Measurements from ENCODE around the gene STARD13.
"Not testable (repeated sequence)": the region's sequence is repeated elsewhere in the genome, so short reads cannot be mapped to it uniquely, and the experiment has no call there.

The STARD13 gene

GRCh38 chr13:33191425-33192210 is 93.9 kb downstream of the STARD13 start:
- DNase-seq: no peak

GRCh38 chr13:33189470-33189869 is 96.1 kb downstream of the STARD13 start:
- DNase-seq: no peak

GRCh38 chr13:33188093-33188882 is 97.3 kb downstream of the STARD13 start:
- no peak for DNase-seq

GRCh38 chr13:33186861-33187291 is 98.7 kb downstream of the STARD13 start:
- no peak for DNase-seq

- DNase-seq: no peak
Measured at GRCh38 chr13:33185853-33186252, 99.7 kb downstream of the STARD13 start.

GRCh38 chr13:33184530-33184929 is 101.0 kb downstream of the STARD13 start:
- DNase-seq: no peak

- no peak for DNase-seq
Measured at GRCh38 chr13:33184112-33184490, 101.5 kb downstream of the STARD13 start.

GRCh38 chr13:33183431-33184111 is 102.0 kb downstream of the STARD13 start:
- DNase-seq: no peak

GRCh38 chr13:33182729-33183128 is 102.8 kb downstream of the STARD13 start:
- no peak for DNase-seq

GRCh38 chr13:33181264-33181663 is 104.3 kb downstream of the STARD13 start:
- DNase-seq: no peak

GRCh38 chr13:33180122-33180804 is 105.3 kb downstream of the STARD13 start:
- no peak for DNase-seq

GRCh38 chr13:33179463-33179862 is 106.1 kb downstream of the STARD13 start:
- no peak for DNase-seq

- no peak for DNase-seq
Measured at GRCh38 chr13:33178209-33178840, 107.2 kb downstream of the STARD13 start.

- DNase-seq: not testable (repeated sequence)
Measured at GRCh38 chr13:33177340-33178208, 108.0 kb downstream of the STARD13 start.

GRCh38 chr13:33176526-33176925 is 109.0 kb downstream of the STARD13 start:
- no peak for DNase-seq

- no peak for DNase-seq
Measured at GRCh38 chr13:33175991-33176390, 109.6 kb downstream of the STARD13 start.

GRCh38 chr13:33174931-33175330 is 110.6 kb downstream of the STARD13 start:
- DNase-seq: no peak

GRCh38 chr13:33174491-33174890 is 111.1 kb downstream of the STARD13 start:
- no peak for DNase-seq

GRCh38 chr13:33172911-33173310 is 112.6 kb downstream of the STARD13 start:
- no peak for DNase-seq

GRCh38 chr13:33172400-33172799 is 113.2 kb downstream of the STARD13 start:
- no peak for DNase-seq

GRCh38 chr13:33169273-33169980 is 116.1 kb downstream of the STARD13 start:
- no peak for DNase-seq
